ENCODE results near the gene BCL2A1.
"Not testable (repeated sequence)": the region's sequence is repeated elsewhere in the genome, so short reads cannot be mapped to it uniquely, and the experiment has no call there.

The BCL2A1 gene

DNA sequence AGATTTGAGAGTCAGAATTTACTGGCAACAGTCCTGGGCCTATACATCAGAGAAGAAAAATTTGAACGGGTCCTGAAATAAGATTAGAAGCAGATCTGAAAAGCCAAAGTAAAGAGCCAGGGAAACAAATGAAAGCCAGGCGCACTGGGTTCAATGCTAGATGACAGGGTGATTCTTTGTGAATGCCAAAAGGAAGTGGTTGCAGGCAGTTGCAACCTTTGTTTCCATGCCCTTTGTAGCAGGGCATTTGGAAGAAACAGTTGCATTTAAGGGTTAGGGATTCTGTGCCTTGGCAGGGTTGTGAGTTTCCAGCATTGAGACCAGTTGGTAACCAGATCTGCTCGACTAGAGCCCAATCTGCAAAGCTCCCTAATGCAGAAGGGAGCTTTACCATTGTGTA lies 37.8 kb downstream of the BCL2A1 start:
- Histone ChIP-seq H3K4me3 (no peak overlapping the region), H3K27ac (no peak overlapping the region)
- TF ChIP-seq, protein P1, sequence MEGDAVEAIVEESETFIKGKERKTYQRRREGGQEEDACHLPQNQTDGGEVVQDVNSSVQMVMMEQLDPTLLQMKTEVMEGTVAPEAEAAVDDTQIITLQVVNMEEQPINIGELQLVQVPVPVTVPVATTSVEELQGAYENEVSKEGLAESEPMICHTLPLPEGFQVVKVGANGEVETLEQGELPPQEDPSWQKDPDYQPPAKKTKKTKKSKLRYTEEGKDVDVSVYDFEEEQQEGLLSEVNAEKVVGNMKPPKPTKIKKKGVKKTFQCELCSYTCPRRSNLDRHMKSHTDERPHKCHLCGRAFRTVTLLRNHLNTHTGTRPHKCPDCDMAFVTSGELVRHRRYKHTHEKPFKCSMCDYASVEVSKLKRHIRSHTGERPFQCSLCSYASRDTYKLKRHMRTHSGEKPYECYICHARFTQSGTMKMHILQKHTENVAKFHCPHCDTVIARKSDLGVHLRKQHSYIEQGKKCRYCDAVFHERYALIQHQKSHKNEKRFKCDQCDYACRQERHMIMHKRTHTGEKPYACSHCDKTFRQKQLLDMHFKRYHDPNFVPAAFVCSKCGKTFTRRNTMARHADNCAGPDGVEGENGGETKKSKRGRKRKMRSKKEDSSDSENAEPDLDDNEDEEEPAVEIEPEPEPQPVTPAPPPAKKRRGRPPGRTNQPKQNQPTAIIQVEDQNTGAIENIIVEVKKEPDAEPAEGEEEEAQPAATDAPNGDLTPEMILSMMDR (IDR thresholded peaks at IDR 0.05), result no peak

DNA sequence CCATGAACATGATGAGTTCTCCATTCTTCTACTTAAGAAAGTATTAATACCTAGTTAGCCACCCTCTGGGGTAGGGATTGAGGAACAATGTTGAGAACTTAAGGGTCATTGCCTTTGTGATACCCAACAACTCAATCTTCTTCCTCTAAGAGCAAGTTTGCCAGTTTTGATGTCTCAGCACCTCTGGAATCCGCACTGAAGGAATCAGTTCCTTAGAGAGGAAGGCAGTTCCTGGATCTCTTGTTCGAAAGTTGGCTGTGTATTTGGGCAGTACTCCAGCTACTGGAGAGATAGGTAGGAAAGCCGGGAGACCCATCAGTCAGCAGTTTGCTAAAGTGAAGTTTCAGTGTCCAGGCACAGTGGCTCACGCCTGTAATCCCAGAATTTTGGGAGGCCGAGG lies 38.5 kb downstream of the BCL2A1 start:
- Histone ChIP-seq H3K4me3 (no peak overlapping the region), H3K27ac (no peak overlapping the region)
- TF ChIP-seq, protein P1 (IDR thresholded peaks at IDR 0.05), result no peak
- DNase-seq (ENCODE audit: low spot score), result no peak

More for the DNA sequence above, 37.8 kb downstream of the BCL2A1 start:
- no peak for DNase-seq (ENCODE audit: low spot score)

DNA sequence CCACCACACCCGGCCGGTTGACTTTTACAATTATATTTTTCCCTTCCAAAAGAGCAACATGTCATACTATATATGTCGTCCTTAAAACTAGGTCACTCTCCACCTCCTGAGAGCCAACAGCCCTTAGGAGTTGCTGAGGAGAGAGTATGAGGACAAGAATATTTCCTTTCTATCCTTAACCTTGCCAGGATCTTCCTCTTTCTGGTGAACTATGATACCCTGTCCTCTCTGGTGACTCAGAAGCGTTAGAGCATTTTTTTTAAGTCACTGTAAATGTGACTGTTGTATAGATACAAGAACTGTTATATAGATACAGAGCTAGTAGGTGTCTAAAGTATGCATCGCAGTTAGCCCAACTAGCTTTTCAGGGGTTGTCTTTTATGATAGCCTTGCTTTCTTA lies 40.5 kb downstream of the BCL2A1 start:
- Histone ChIP-seq H3K27ac (no peak overlapping the region), H3K4me3 (no peak overlapping the region)
- TF ChIP-seq, protein P1 (IDR thresholded peaks at IDR 0.05), result no peak
- DNase-seq (ENCODE audit: low spot score), result no peak

DNA sequence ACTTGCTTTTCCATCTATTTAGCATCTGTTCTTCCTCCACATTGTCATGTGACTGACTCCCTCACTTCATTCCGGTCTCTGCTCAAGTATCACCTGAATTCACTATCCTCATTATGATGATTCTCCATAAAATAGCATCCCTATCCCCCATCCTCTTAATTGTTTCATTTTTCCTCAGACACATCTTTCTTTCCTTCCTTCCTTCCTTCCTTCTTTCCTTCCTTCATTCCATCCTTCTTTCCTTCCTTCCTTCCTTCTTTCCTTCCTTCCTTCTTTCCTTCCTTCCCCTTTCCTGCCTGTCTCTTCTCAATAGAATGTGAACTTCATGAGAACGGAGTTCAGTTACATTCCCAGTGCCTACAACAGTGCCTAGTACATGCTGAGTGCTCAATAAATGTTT lies 41.6 kb downstream of the BCL2A1 start:
- TF ChIP-seq, protein P1 (IDR thresholded peaks at IDR 0.05), result no peak
- DNase-seq (ENCODE audit: low spot score), result no peak
- no peak overlapping the region for H3K4me3 ChIP-seq
- no peak overlapping the region for H3K27ac ChIP-seq

DNA sequence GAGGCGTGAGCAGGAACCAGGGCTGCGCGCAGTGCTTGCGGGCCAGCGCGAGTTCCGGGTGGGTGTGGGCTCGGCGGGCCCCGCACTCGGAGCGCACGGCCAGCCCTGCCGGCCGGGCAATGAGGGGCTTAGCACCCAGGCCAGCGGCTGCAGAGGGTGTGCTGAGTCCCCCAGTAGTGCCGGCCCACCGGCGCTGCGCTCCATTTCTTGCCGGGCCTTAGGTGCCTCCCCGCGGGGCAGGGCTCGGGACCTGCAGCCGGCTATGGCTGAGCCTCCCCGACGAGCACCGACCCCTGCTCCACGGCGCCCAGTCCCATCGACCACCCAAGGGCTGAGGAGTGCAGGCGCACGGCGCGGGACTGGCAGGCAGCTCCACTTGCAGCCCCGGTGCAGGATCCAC lies 44.9 kb downstream of the BCL2A1 start:
- not testable (repeated sequence) for DNase-seq (ENCODE audit: low spot score); H3K27ac ChIP-seq; H3K4me3 ChIP-seq

DNA sequence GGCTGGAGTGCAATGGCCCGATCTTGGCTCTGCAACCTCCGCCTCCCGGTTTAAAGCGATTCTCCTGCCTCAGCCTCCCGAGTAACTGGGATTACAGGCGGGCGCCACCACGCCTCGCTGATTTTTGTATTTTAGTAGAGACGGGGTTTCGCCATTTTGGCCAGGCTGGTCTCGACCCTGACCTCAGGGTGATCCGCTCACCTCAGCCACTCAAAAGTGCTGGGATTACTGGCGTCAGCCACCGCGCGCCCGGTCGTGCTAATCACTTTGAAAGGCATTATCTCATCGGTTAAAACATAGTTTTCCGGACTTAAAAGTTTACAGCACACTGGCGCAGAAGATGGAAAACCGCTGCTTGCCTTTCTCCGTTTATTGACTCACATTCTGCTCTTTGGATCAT lies 46.6 kb downstream of the BCL2A1 start:
- Histone ChIP-seq H3K27ac (peak overlapping the region in 1 of 2 donors; percentile 96), H3K4me3 (peak overlapping the region; percentile 96)
- TF ChIP-seq, protein P1 (IDR thresholded peaks at IDR 0.05), result no peak
- DNase-seq (ENCODE audit: low spot score), result no peak

DNA sequence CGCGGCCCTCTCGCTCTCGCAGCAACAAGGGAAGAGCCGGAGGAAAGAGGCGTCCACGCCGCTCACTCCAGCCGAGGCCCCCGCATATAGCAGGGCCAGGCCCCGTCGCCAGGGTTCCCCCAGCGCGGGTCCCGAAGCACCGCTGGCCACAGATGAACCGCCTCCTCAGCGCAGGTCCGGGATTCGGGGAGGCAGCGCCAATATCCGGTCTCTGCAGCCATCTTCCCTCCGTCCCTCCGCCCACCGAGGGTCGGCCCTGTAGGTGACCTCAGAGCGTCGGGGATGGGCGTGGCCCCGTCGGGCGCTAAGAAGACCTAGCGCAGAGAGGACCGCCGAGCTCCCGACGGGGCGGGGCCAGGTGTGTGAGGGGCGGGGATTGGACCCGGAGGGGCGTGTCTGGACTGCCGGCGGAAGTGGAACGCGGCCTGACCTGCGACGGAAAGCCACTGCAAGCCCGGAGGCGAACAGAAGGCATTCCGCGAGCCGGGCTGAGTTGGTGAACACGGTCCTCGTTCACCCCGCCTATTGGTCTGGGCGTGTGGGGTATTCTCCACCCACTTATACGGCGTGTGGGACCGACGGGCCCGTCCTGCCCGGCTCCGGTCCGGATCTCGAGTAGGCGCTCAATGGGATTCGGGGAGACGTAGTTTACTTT lies 47.4 kb downstream of the BCL2A1 start:
- peak overlapping the region; percentile 96 for H3K4me3 ChIP-seq
- TF ChIP-seq, protein P1 (IDR thresholded peaks at IDR 0.05), result no peak
- DNase-seq (ENCODE audit: low spot score), result peak; percentile 95
- H3K27ac ChIP-seq, result peak overlapping the region; percentile 95 to 96
